SK-N-SH (cell line): ENCODE data around the gene MACROD1. TPM values are rescaled to one million over a fixed set of nuclear protein-coding genes. Genes with fewer than 3 reads are reported as not detected.

Source experiments
- CTCF ChIA-PET: fragments of 300-600, 350-600 bp; formaldehyde crosslinking; extraction: SDS; loops from one replicate; lab custom pipeline; 2021; lab: Yijun Ruan, JAX
- POLR2A ChIA-PET: fragments of 350-600 bp; sonication (Branson Sonifier 250); formaldehyde crosslinking; extraction: SDS; loops from one replicate; lab custom pipeline; 2020; ENCODE audit warnings: antibody characterized with exemption, inconsistent platforms; lab: Yijun Ruan, JAX
- DNase-seq: peaks from one replicate; pipeline ENCODE4 v3.0.0; 2012
- H2AFZ ChIP-seq: fragments of 200-600 bp; sonication (generic); 2 replicates; pipeline ENCODE4 v1.8.1; 2016; ENCODE audit warnings: antibody characterized with exemption, mild to moderate bottlenecking, low read depth
- H3F3A ChIP-seq: fragments of 200-600 bp; sonication (generic); replicated peaks from 2 replicates; pipeline ENCODE3; 2016; ENCODE audit warnings: antibody characterized with exemption, mild to moderate bottlenecking; ENCODE audit not compliant: insufficient read depth
- H3K27ac ChIP-seq, 2 experiments: fragments of 200-500 bp in 1 of 2; fragments of 200-600 bp in 1 of 2; sonication (Bioruptor generic) in 1 of 2; sonication (generic), shearing (Covaris generic) in 1 of 2; 2 replicates each; pipeline versions ENCODE4 v1.5.1 to v1.6.1; 2014 to 2016; ENCODE audit warnings: low read depth in 2 of 2, inconsistent platforms in 1 of 2, low read length in 1 of 2, mild to moderate bottlenecking in 1 of 2, mixed read lengths in 1 of 2
- H3K27me3 ChIP-seq: fragments of 200-600 bp; sonication (generic), shearing (Covaris generic); 2 replicates; pipeline ENCODE4 v1.6.1; 2016; ENCODE audit warnings: mixed run types; ENCODE audit not compliant: insufficient read depth
- H3K36me3 ChIP-seq, 2 experiments: fragments of 200-500 bp in 1 of 2; fragments of 200-600 bp in 1 of 2; sonication (Bioruptor generic) in 1 of 2; sonication (generic) in 1 of 2; replicated peaks in 1 of 2; 2 replicates each; pipeline versions ENCODE3 to v1.5.1; 2014 to 2016; ENCODE audit warnings: low read length in 1 of 2, mild to moderate bottlenecking in 1 of 2; ENCODE audit not compliant: insufficient read depth in 2 of 2, control insufficient read depth in 1 of 2
- H3K4me1 ChIP-seq, 2 experiments: fragments of 200-500 bp in 1 of 2; fragments of 200-600 bp in 1 of 2; sonication (Bioruptor generic) in 1 of 2; sonication (generic), shearing (Covaris generic) in 1 of 2; 2 replicates each; pipeline versions ENCODE4 v1.5.1 to v1.6.1; 2014 to 2016; ENCODE audit warnings: low read depth in 1 of 2, low read length in 1 of 2, mixed run types in 1 of 2; ENCODE audit not compliant: insufficient read depth in 2 of 2, control insufficient read depth in 1 of 2
- H3K4me2 ChIP-seq: fragments of 200-600 bp; sonication (generic), shearing (Covaris generic); 2 replicates; pipeline ENCODE4 v1.6.1; 2017; ENCODE audit warnings: mixed run types
- H3K4me3 ChIP-seq, 2 experiments: fragments of 200-500 bp in 1 of 2; fragments of 200-600 bp in 1 of 2; sonication (Bioruptor generic) in 1 of 2; sonication (generic), shearing (Covaris generic) in 1 of 2; 2 replicates each; pipeline versions ENCODE4 v1.5.1 to v1.8.1; 2014 to 2016; ENCODE audit warnings: low read depth in 2 of 2, inconsistent platforms in 1 of 2, low read length in 1 of 2, mild to moderate bottlenecking in 1 of 2, mixed read lengths in 1 of 2, moderate library complexity in 1 of 2
- H3K79me2 ChIP-seq: fragments of 200-600 bp; sonication (generic); 2 replicates; pipeline ENCODE4 v1.8.1; 2017; ENCODE audit warnings: mild to moderate bottlenecking; ENCODE audit not compliant: insufficient read depth
- H3K9ac ChIP-seq: fragments of 200-600 bp; sonication (generic); 2 replicates; pipeline ENCODE4 v1.6.1; 2017; ENCODE audit warnings: mixed run types
- H3K9me2 ChIP-seq: fragments of 200-600 bp; sonication (generic); 2 replicates; pipeline ENCODE4 v1.6.1; 2017; ENCODE audit warnings: mixed run types
- H3K9me3 ChIP-seq: fragments of 200-600 bp; sonication (generic); 2 replicates; pipeline ENCODE4 v1.6.1; 2017; ENCODE audit warnings: mixed run types, mild to moderate bottlenecking, moderate library complexity
- H4K20me1 ChIP-seq: fragments of 200-600 bp; sonication (generic); 2 replicates; pipeline ENCODE4 v1.6.1; 2017; ENCODE audit warnings: mild to moderate bottlenecking, mixed run types; ENCODE audit not compliant: insufficient read depth
- ELF1 ChIP-seq: IDR thresholded peaks from 2 replicates; pipeline ENCODE4 v1.4.0; 2012
- EP300 ChIP-seq, 2 experiments: IDR thresholded peaks; 2 replicates each; pipeline versions ENCODE4 v1.4.0 to v1.6.1; 2012; ENCODE audit warnings: borderline replicate concordance in 1 of 2, low read depth in 1 of 2, low read length in 1 of 2
- GABPA ChIP-seq: IDR thresholded peaks from 2 replicates; pipeline ENCODE4 v1.4.0; 2012; ENCODE audit warnings: low read depth, mild to moderate bottlenecking
- GATA2 ChIP-seq: sonication (generic); formaldehyde crosslinking; IDR thresholded peaks from 2 replicates; pipeline ENCODE4 v1.5.0; 2020; ENCODE audit warnings: mild to moderate bottlenecking, missing genetic modification reagents
- MAX ChIP-seq: IDR thresholded peaks from 2 replicates; pipeline ENCODE4 v1.4.0; 2012; ENCODE audit warnings: low read depth
- NFIC ChIP-seq: IDR thresholded peaks from 2 replicates; pipeline ENCODE4 v1.4.0; 2012; ENCODE audit warnings: borderline replicate concordance
- NRF1 ChIP-seq: IDR thresholded peaks from 2 replicates; pipeline ENCODE4 v1.6.1; 2012; ENCODE audit warnings: low read depth, mild to moderate bottlenecking, low read length
- RCOR1 ChIP-seq: fragments of 150-350 bp; IDR thresholded peaks from 2 replicates; pipeline ENCODE4 v1.6.1; 2017; ENCODE audit warnings: antibody characterized with exemption, low read length
- TAF1 ChIP-seq: IDR thresholded peaks from 2 replicates; pipeline ENCODE4 v1.6.1; 2012; ENCODE audit warnings: low read depth, mild to moderate bottlenecking, low read length, moderate library complexity, borderline replicate concordance
- TCF12 ChIP-seq: IDR thresholded peaks from 2 replicates; pipeline ENCODE4 v1.4.0; 2012
- YY1 ChIP-seq: IDR thresholded peaks from 2 replicates; pipeline ENCODE4 v1.4.0; 2012; ENCODE audit warnings: low read depth, mild to moderate bottlenecking
- WGBS: methylation state at CpG from one replicate; pipeline ENCODE4 v1.1.6; 2017; ENCODE audit warnings: low lambda C conversion rate; 5-methylcytosine and 5-hydroxymethylcytosine counted together
- polyA plus RNA-seq, 3 experiments: library from polyadenylated mRNA; depleted of rRNA; stranded (reverse); fragments of >200 nt; gene quantifications; 2 replicates each; pipeline ENCODE4 v1.2.3, GENCODE V29; 2012
- small RNA-seq, 7 experiments: library from RNA; depleted of rRNA; stranded (forward); fragments of <200 nt; gene quantifications; one replicate each; pipeline ENCODE3, GENCODE V24; 2012
- TF ChIP-seq, protein P1 (sequence below): fragments of 150-350 bp; IDR thresholded peaks from 2 replicates; pipeline ENCODE4 v1.6.1; 2017; ENCODE audit warnings: antibody characterized with exemption, low read length, low read depth, borderline replicate concordance
- TF ChIP-seq, protein P2 (sequence below): IDR thresholded peaks from 2 replicates; pipeline ENCODE4 v1.4.0; 2012; ENCODE audit warnings: low read depth, borderline replicate concordance
- TF ChIP-seq, protein P3 (sequence below): IDR thresholded peaks from 2 replicates; pipeline ENCODE4; 2012

MACROD1 gene
- polyA plus RNA-seq, 1 of the 3 experiments (the other 2 are of a cell fraction): 49.1 TPM

GRCh38 chr11:63951779-63952536 lies 214.0 kb downstream of the MACROD1 start:
- CTCF ChIA-PET: interaction anchor here (0.8 to 9.0 kb wide), 4 partner anchors 8 to 201 kb away, joined by 3 to 162 read pairs (median 4); partner anchors contain the start of gene MARK2

More at GRCh38 chr11:63951779-63952536, 214.0 kb downstream of the MACROD1 start:
- peaks cover 29 to 41% of the 10 kb centered on the region in 2 experiments for H3K36me3 ChIP-seq
- no peaks in the 10 kb centered on the region for H4K20me1 ChIP-seq
- POLR2A ChIA-PET: no interaction called here
- no peaks in the 10 kb centered on the region for H3K27me3 ChIP-seq
- no peaks in the 10 kb centered on the region for H3F3A ChIP-seq
- 95% methylated on average over 20 of the region's 20 CpGs for WGBS
- H2AFZ ChIP-seq: no peak overlapping the region
- H3K27ac ChIP-seq: no peak overlapping the region
- TF ChIP-seq GABPA (no peak), RCOR1 (no peak), GATA2 (CRISPR knock-in tag) (no peak), YY1 (no peak), NFIC (no peak), TAF1 (no peak), NRF1 (no peak), MAX (no peak), ELF1 (no peak), TCF12 (no peak), EP300 (IDR thresholded peaks at IDR 0.05; ENCODE audit: borderline replicate concordance in 1 of 2, low read depth in 1 of 2, low read length in 1 of 2) (no peak)
- TF ChIP-seq, protein P1, sequence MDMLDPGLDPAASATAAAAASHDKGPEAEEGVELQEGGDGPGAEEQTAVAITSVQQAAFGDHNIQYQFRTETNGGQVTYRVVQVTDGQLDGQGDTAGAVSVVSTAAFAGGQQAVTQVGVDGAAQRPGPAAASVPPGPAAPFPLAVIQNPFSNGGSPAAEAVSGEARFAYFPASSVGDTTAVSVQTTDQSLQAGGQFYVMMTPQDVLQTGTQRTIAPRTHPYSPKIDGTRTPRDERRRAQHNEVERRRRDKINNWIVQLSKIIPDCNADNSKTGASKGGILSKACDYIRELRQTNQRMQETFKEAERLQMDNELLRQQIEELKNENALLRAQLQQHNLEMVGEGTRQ: no peak
- TF ChIP-seq, protein P2, sequence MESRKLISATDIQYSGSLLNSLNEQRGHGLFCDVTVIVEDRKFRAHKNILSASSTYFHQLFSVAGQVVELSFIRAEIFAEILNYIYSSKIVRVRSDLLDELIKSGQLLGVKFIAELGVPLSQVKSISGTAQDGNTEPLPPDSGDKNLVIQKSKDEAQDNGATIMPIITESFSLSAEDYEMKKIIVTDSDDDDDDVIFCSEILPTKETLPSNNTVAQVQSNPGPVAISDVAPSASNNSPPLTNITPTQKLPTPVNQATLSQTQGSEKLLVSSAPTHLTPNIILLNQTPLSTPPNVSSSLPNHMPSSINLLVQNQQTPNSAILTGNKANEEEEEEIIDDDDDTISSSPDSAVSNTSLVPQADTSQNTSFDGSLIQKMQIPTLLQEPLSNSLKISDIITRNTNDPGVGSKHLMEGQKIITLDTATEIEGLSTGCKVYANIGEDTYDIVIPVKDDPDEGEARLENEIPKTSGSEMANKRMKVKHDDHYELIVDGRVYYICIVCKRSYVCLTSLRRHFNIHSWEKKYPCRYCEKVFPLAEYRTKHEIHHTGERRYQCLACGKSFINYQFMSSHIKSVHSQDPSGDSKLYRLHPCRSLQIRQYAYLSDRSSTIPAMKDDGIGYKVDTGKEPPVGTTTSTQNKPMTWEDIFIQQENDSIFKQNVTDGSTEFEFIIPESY: no peak
- TF ChIP-seq, protein P3, sequence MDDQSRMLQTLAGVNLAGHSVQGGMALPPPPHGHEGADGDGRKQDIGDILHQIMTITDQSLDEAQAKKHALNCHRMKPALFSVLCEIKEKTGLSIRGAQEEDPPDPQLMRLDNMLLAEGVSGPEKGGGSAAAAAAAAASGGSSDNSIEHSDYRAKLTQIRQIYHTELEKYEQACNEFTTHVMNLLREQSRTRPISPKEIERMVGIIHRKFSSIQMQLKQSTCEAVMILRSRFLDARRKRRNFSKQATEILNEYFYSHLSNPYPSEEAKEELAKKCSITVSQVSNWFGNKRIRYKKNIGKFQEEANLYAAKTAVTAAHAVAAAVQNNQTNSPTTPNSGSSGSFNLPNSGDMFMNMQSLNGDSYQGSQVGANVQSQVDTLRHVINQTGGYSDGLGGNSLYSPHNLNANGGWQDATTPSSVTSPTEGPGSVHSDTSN: no peak
- TF ChIP-seq, all 33 proteins: peak for 0
- Histone ChIP-seq H3K4me1 (no peaks in the 10 kb centered on the region), H3K79me2 (no peaks in the 10 kb centered on the region), H3K4me3 (no peak overlapping the region), H3K9me3 (no peaks in the 10 kb centered on the region), H3K9ac (no peak overlapping the region), H3K9me2 (no peaks in the 10 kb centered on the region), H3K4me2 (no peak overlapping the region)
- DNase-seq: no peak

Small RNA genes within 50 kb of the gene (small RNA-seq; reads per million reads assigned to genes)
- 0 to 0.64 (median 0) reads per million in 7 experiments for gene RNU6-45P

Other genes with a start within 250 kb of the MACROD1 start
- 1.1 and 1.4 TPM in 2 replicates for gene RCOR2, start 248.9 kb downstream of the MACROD1 start, polyA plus RNA-seq (2012; rRNA removed)
- 33.0 and 36.3 TPM in 2 replicates for gene NAA40, start 227.1 kb downstream of the MACROD1 start, polyA plus RNA-seq (2012; rRNA removed)
- gene COX8A, start 191.5 kb downstream of the MACROD1 start, polyA plus RNA-seq (2012; rRNA removed): 597 and 824 TPM in 2 replicates
- gene OTUB1, start 179.7 kb downstream of the MACROD1 start, polyA plus RNA-seq (2012; rRNA removed): 183 and 195 TPM in 2 replicates
- gene FLRT1, start 130.2 kb downstream of the MACROD1 start, polyA plus RNA-seq (2012; rRNA removed): 0.03 TPM in 2 replicates
- 163 TPM in 2 replicates for gene STIP1, start 20.1 kb upstream of the MACROD1 start, polyA plus RNA-seq (2012; rRNA removed)
- gene FERMT3, start 40.6 kb upstream of the MACROD1 start, polyA plus RNA-seq (2012; rRNA removed): 1.2 and 1.4 TPM in 2 replicates
- 61.5 and 62.4 TPM in 2 replicates for gene TRPT1, start 60.1 kb upstream of the MACROD1 start, polyA plus RNA-seq (2012; rRNA removed)
- gene NUDT22, start 60.2 kb upstream of the MACROD1 start, polyA plus RNA-seq (2012; rRNA removed): 72.7 and 74.0 TPM in 2 replicates
- gene DNAJC4, start 64.4 kb upstream of the MACROD1 start, polyA plus RNA-seq (2012; rRNA removed): 46.9 and 52.1 TPM in 2 replicates
- gene VEGFB, start 68.5 kb upstream of the MACROD1 start, polyA plus RNA-seq (2012; rRNA removed): 16.3 and 29.9 TPM in 2 replicates
- 84.8 and 127 TPM in 2 replicates for gene FKBP2, start 75.0 kb upstream of the MACROD1 start, polyA plus RNA-seq (2012; rRNA removed)
- 373 and 523 TPM in 2 replicates for gene PPP1R14B, start 80.8 kb upstream of the MACROD1 start, polyA plus RNA-seq (2012; rRNA removed)
- 26.8 and 30.4 TPM in 2 replicates for gene PLCB3, start 85.4 kb upstream of the MACROD1 start, polyA plus RNA-seq (2012; rRNA removed)
- gene BAD, start 118.6 kb upstream of the MACROD1 start, polyA plus RNA-seq (2012; rRNA removed): 75.6 and 80.9 TPM in 2 replicates
- gene GPR137, start 119.7 kb upstream of the MACROD1 start, polyA plus RNA-seq (2012; rRNA removed): 29.9 and 32.9 TPM in 2 replicates
- 0.13 and 0.16 TPM in 2 replicates for gene KCNK4, start 125.2 kb upstream of the MACROD1 start, polyA plus RNA-seq (2012; rRNA removed)
- 0.54 and 0.67 TPM in 2 replicates for gene CATSPERZ, start 134.2 kb upstream of the MACROD1 start, polyA plus RNA-seq (2012; rRNA removed)
- gene ESRRA, start 139.4 kb upstream of the MACROD1 start, polyA plus RNA-seq (2012; rRNA removed): 27.8 and 31.7 TPM in 2 replicates
- gene TRMT112, start 151.4 kb upstream of the MACROD1 start, polyA plus RNA-seq (2012; rRNA removed): 649 and 699 TPM in 2 replicates
- 875 and 1,000 TPM in 2 replicates for gene PRDX5, start 152.0 kb upstream of the MACROD1 start, polyA plus RNA-seq (2012; rRNA removed)
- 2.4 and 3.4 TPM in 2 replicates for gene CCDC88B, start 174.1 kb upstream of the MACROD1 start, polyA plus RNA-seq (2012; rRNA removed)
- gene RPS6KA4, start 193.0 kb upstream of the MACROD1 start, polyA plus RNA-seq (2012; rRNA removed): 43.4 and 44.7 TPM in 2 replicates